K562 (cell line): Measurements from ENCODE around the gene PANK2. TPM values are rescaled to one million over a fixed set of nuclear protein-coding genes. Genes with fewer than 3 reads are reported as not detected.

Experiments
- DACH1 ChIP-seq: fragments of 450-650 bp; IDR thresholded peaks from 2 replicates; pipeline ENCODE4 v1.6.1; 2018; ENCODE audit not compliant: partially characterized antibody
- GTF2A2 ChIP-seq: IDR thresholded peaks from 2 replicates; pipeline ENCODE4 v1.6.1; 2016; ENCODE audit warnings: mild to moderate bottlenecking, missing genetic modification characterization, missing compliant biosample characterization
- KAT7 ChIP-seq: sonication (generic); formaldehyde crosslinking; IDR thresholded peaks from 2 replicates; pipeline ENCODE4 v1.8.0; 2022; ENCODE audit warnings: missing genetic modification reagents, mild to moderate bottlenecking, borderline replicate concordance
- L3MBTL2 ChIP-seq: fragments of 450-650 bp; IDR thresholded peaks from 2 replicates; pipeline ENCODE4 v1.6.1; 2016; ENCODE audit warnings: mild to moderate bottlenecking, moderate library complexity
- MCM3 ChIP-seq: fragments of 450-650 bp; IDR thresholded peaks from 2 replicates; pipeline ENCODE4 v1.6.1; 2016
- NCOA1 ChIP-seq: fragments of 450-650 bp; IDR thresholded peaks from 2 replicates; pipeline ENCODE4 v1.6.1; 2016; ENCODE audit warnings: low read depth
- NFYB ChIP-seq: IDR thresholded peaks from 2 replicates; pipeline ENCODE4 v1.6.1; 2011; ENCODE audit warnings: mild to moderate bottlenecking, moderate library complexity; ENCODE audit not compliant: insufficient read length; ENCODE audit errors: extremely low read depth
- RBFOX2 ChIP-seq: fragments of 200-400 bp; formaldehyde crosslinking; IDR thresholded peaks from 2 replicates; pipeline ENCODE4 v1.6.1; 2017; ENCODE audit warnings: low read depth, mild to moderate bottlenecking, low read length, moderate library complexity
- RBM25 ChIP-seq: fragments of 200-400 bp; formaldehyde crosslinking; IDR thresholded peaks from 2 replicates; pipeline ENCODE4 v1.6.1; 2018; ENCODE audit warnings: low read length, low read depth, moderate library complexity; ENCODE audit not compliant: severe bottlenecking
- SRF ChIP-seq, 2 experiments: fragments of 250-450, 450-650 bp in 1 of 2; sonication (Bioruptor Pico) in 1 of 2; sonication (generic) in 1 of 2; formaldehyde crosslinking; IDR thresholded peaks; 2 replicates each; pipeline versions ENCODE4 v1.5.0 to v1.5.1; 2020 to 2022; ENCODE audit warnings: mild to moderate bottlenecking in 1 of 2, missing genetic modification reagents in 1 of 2
- SUPT5H ChIP-seq: fragments of 450-650 bp; IDR thresholded peaks from 2 replicates; pipeline ENCODE4 v1.6.1; 2016
- TFAP4 ChIP-seq: sonication (generic); formaldehyde crosslinking; IDR thresholded peaks from 2 replicates; pipeline ENCODE4 v1.8.0; 2022; ENCODE audit warnings: missing genetic modification reagents, mild to moderate bottlenecking, moderate library complexity, borderline replicate concordance
- TSC22D4 ChIP-seq: fragments of 450-650 bp; IDR thresholded peaks from 2 replicates; pipeline ENCODE4 v1.6.1; 2016; ENCODE audit warnings: missing genetic modification characterization, missing biosample characterization, control low read depth
- ZNF395 ChIP-seq: fragments of 200-800 bp; sonication (Bioruptor generic); IDR thresholded peaks from 2 replicates; pipeline ENCODE4 v1.6.1; 2017; ENCODE audit warnings: missing genetic modification characterization, missing compliant biosample characterization
- ZNF584 ChIP-seq: fragments of 200-800 bp; sonication (Bioruptor generic); IDR thresholded peaks from 2 replicates; pipeline ENCODE4 v1.6.1; 2016; ENCODE audit warnings: low read depth, mild to moderate bottlenecking, missing genetic modification characterization, missing compliant biosample characterization
- polyA plus RNA-seq, 8 experiments: library from polyadenylated mRNA; depleted of rRNA in 4 of 8; stranded (reverse) in 5 of 8; unstranded in 3 of 8; fragments of >200 nt; fragmentation: Nextera tagmentation in 2 of 8; fragmentation: Illumina TruSeq in 1 of 8; extraction: Ambion mirVana in 2 of 8; extraction: Trizol in 1 of 8; gene quantifications; 2 replicates each; pipeline versions ENCODE4 v1.2.1 to v1.2.3, GENCODE V29; 2011 to 2014; ENCODE audit warnings: inconsistent platforms in 1 of 8, missing spikeins in 1 of 8
- total RNA-seq, 7 experiments: library from RNA; depleted of rRNA in 6 of 7; stranded (reverse); fragments of >200 nt in 6 of 7; fragmentation: Illumina TruSeq in 2 of 7; extraction: Trizol in 2 of 7; gene quantifications; 2 replicates each; pipeline versions ENCODE4 v1.2.1 to v1.2.3, GENCODE V29; 2011 to 2021; ENCODE audit warnings: low replicate concordance in 1 of 7
- TF ChIP-seq, protein P1 (sequence below): fragments of 450-650 bp; formaldehyde crosslinking; IDR thresholded peaks from 2 replicates; pipeline ENCODE4 v1.4.0; 2022; ENCODE audit warnings: missing genetic modification characterization
- TF ChIP-seq, protein P2 (sequence below): fragments of 450-650 bp; IDR thresholded peaks from 2 replicates; pipeline ENCODE4 v1.6.1; 2018; ENCODE audit warnings: mild to moderate bottlenecking, low read depth; ENCODE audit not compliant: partially characterized antibody
- TF ChIP-seq, protein P3 (sequence below): sonication (generic); formaldehyde crosslinking; IDR thresholded peaks from 2 replicates; pipeline ENCODE4 v1.8.0; 2022; ENCODE audit warnings: mild to moderate bottlenecking, missing genetic modification reagents, borderline replicate concordance

PANK2 gene
- total and polyA plus RNA-seq, 9 of the 15 experiments (the other 6 are each of a cell fraction or from before 2014, with no cell fraction given) = 14.9 to 43.5 (median 31.4) TPM

- TF ChIP-seq, protein P1, sequence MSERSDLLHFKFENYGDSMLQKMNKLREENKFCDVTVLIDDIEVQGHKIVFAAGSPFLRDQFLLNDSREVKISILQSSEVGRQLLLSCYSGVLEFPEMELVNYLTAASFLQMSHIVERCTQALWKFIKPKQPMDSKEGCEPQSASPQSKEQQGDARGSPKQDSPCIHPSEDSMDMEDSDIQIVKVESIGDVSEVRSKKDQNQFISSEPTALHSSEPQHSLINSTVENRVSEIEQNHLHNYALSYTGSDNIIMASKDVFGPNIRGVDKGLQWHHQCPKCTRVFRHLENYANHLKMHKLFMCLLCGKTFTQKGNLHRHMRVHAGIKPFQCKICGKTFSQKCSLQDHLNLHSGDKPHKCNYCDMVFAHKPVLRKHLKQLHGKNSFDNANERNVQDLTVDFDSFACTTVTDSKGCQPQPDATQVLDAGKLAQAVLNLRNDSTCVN (CRISPR knock-in tag) = 0 out of 2 replicates have a peak, but pooled peaks have one; percentile 44
- no peak for TF ChIP-seq DACH1
- TF ChIP-seq TFAP4 (CRISPR knock-in tag) = peak; percentile 80; the same call in 1 of the 2 replicates
- TF ChIP-seq SUPT5H = peak; percentile 71
- 0 out of 2 replicates have a peak, but pooled peaks have one; percentile 18 for TF ChIP-seq NCOA1
- TF ChIP-seq MCM3 = no peak
- TF ChIP-seq GTF2A2 = no peak
- TF ChIP-seq NFYB = peak; percentile 92
- peak; percentile 97 for TF ChIP-seq RBM25
- TF ChIP-seq, protein P2, sequence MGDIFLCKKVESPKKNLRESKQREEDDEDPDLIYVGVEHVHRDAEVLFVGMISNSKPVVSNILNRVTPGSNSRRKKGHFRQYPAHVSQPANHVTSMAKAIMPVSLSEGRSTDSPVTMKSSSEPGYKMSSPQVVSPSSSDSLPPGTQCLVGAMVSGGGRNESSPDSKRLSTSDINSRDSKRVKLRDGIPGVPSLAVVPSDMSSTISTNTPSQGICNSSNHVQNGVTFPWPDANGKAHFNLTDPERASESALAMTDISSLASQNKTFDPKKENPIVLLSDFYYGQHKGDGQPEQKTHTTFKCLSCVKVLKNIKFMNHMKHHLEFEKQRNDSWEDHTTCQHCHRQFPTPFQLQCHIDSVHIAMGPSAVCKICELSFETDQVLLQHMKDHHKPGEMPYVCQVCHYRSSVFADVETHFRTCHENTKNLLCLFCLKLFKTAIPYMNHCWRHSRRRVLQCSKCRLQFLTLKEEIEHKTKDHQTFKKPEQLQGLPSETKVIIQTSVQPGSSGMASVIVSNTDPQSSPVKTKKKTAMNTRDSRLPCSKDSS = no peak
- TF ChIP-seq KAT7 (CRISPR knock-in tag) = peak; percentile 92; the same call in 1 of the 2 replicates
- no peak for TF ChIP-seq ZNF584 (CRISPR knock-in tag)
- TF ChIP-seq, protein P3, sequence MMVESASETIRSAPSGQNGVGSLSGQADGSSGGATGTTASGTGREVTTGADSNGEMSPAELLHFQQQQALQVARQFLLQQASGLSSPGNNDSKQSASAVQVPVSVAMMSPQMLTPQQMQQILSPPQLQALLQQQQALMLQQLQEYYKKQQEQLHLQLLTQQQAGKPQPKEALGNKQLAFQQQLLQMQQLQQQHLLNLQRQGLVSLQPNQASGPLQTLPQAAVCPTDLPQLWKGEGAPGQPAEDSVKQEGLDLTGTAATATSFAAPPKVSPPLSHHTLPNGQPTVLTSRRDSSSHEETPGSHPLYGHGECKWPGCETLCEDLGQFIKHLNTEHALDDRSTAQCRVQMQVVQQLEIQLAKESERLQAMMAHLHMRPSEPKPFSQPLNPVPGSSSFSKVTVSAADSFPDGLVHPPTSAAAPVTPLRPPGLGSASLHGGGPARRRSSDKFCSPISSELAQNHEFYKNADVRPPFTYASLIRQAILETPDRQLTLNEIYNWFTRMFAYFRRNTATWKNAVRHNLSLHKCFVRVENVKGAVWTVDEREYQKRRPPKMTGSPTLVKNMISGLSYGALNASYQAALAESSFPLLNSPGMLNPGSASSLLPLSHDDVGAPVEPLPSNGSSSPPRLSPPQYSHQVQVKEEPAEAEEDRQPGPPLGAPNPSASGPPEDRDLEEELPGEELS (CRISPR knock-in tag) = peak; percentile 66; the same call in 1 of the 2 replicates
- no peak for TF ChIP-seq TSC22D4 (tag)
- no peak; the same call in 1 of the 2 replicates for TF ChIP-seq L3MBTL2
- peak; percentile 96 for TF ChIP-seq RBFOX2
- TF ChIP-seq ZNF395 (CRISPR knock-in tag) = no peak
- 0 out of 4 replicates have a peak, but pooled peaks of 1 of the 2 experiments have one; percentile 29 for TF ChIP-seq SRF (CRISPR knock-in tag; IDR thresholded peaks at IDR 0.05)
These were observed at the start of gene PANK2 (continued) for GRCh38 chr20:3888622-3889488.
